ENCODE results near the gene RPS6KL1. TPM values are rescaled to one million over a fixed set of nuclear protein-coding genes. Genes with fewer than 3 reads are reported as not detected.

Gene RPS6KL1
- total RNA-seq, 1 experiment from 2014 or later = not detected

GRCh38 chr14:74858022-74858421 lies 65.0 kb downstream of the RPS6KL1 start:
- no peak for DNase-seq (ENCODE audit: low read depth)

GRCh38 chr14:74856366-74856765 lies 66.7 kb downstream of the RPS6KL1 start:
- DNase-seq (ENCODE audit: low read depth) = no peak

- DNase-seq (ENCODE audit: low read depth) = no peak
Observed at GRCh38 chr14:74855945-74856344, 67.1 kb downstream of the RPS6KL1 start.

GRCh38 chr14:74855021-74855420 lies 68.0 kb downstream of the RPS6KL1 start:
- DNase-seq (ENCODE audit: low read depth) = no peak

Other genes with a start within 250 kb of the RPS6KL1 start
- gene AREL1, start 210.2 kb downstream of the RPS6KL1 start, total RNA-seq (2014; rRNA removed; shearing (Covaris generic)) = 20.3 and 25.8 TPM in 2 replicates
- gene FCF1, start 210.1 kb downstream of the RPS6KL1 start, total RNA-seq (2014; rRNA removed; shearing (Covaris generic)) = 62.2 and 67.1 TPM in 2 replicates
- 11.3 and 13.2 TPM in 2 replicates for gene YLPM1, start 159.9 kb downstream of the RPS6KL1 start, total RNA-seq (2014; rRNA removed; shearing (Covaris generic))
- not detected in 2 replicates for gene PROX2, start 47.1 kb downstream of the RPS6KL1 start, total RNA-seq (2014; rRNA removed; shearing (Covaris generic))
- 28.5 and 36.1 TPM in 2 replicates for gene DLST, start 41.3 kb downstream of the RPS6KL1 start, total RNA-seq (2014; rRNA removed; shearing (Covaris generic))
- gene PGF, start 32.3 kb upstream of the RPS6KL1 start, total RNA-seq (2014; rRNA removed; shearing (Covaris generic)) = 9.3 and 11.7 TPM in 2 replicates
- gene EIF2B2, start 79.7 kb upstream of the RPS6KL1 start, total RNA-seq (2014; rRNA removed; shearing (Covaris generic)) = 66.1 and 67.4 TPM in 2 replicates
- 5.0 and 12.4 TPM in 2 replicates for gene MLH3, start 128.2 kb upstream of the RPS6KL1 start, total RNA-seq (2014; rRNA removed; shearing (Covaris generic))
- gene ACYP1, start 140.8 kb upstream of the RPS6KL1 start, total RNA-seq (2014; rRNA removed; shearing (Covaris generic)) = 41.3 and 66.9 TPM in 2 replicates
- 1.3 and 9.8 TPM in 2 replicates for gene ZC2HC1C, start 146.4 kb upstream of the RPS6KL1 start, total RNA-seq (2014; rRNA removed; shearing (Covaris generic))
- 16.4 and 21.5 TPM in 2 replicates for gene NEK9, start 203.8 kb upstream of the RPS6KL1 start, total RNA-seq (2014; rRNA removed; shearing (Covaris generic))

All from M059J (cell line).